ENCODE measurements around the gene RACK1.

Gene RACK1

DNA sequence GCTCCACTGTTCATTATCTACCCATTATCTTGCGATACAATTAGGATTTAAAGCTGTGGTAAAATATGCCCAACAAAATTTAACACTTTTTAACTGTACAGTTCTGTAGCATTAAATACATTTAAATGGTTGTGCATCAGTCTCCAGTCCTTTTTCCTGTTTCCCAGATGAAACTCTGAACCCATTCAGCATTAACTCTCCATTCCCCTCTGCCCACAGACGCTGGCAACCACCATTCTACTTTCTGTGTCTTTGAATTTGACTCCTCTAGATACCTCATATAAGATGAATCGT is 35.8 kb downstream of the RACK1 start:
- no peak for DNase-seq (ENCODE audit: extremely low read depth, low read depth)
- TF ChIP-seq, protein P1, sequence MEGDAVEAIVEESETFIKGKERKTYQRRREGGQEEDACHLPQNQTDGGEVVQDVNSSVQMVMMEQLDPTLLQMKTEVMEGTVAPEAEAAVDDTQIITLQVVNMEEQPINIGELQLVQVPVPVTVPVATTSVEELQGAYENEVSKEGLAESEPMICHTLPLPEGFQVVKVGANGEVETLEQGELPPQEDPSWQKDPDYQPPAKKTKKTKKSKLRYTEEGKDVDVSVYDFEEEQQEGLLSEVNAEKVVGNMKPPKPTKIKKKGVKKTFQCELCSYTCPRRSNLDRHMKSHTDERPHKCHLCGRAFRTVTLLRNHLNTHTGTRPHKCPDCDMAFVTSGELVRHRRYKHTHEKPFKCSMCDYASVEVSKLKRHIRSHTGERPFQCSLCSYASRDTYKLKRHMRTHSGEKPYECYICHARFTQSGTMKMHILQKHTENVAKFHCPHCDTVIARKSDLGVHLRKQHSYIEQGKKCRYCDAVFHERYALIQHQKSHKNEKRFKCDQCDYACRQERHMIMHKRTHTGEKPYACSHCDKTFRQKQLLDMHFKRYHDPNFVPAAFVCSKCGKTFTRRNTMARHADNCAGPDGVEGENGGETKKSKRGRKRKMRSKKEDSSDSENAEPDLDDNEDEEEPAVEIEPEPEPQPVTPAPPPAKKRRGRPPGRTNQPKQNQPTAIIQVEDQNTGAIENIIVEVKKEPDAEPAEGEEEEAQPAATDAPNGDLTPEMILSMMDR (IDR thresholded peaks at IDR 0.05; ENCODE audit: low read depth, low read length, missing control alignments): no peak
- H3K4me3 ChIP-seq (replicated peaks; ENCODE audit: low read depth, low read length): no peak overlapping the region

DNA sequence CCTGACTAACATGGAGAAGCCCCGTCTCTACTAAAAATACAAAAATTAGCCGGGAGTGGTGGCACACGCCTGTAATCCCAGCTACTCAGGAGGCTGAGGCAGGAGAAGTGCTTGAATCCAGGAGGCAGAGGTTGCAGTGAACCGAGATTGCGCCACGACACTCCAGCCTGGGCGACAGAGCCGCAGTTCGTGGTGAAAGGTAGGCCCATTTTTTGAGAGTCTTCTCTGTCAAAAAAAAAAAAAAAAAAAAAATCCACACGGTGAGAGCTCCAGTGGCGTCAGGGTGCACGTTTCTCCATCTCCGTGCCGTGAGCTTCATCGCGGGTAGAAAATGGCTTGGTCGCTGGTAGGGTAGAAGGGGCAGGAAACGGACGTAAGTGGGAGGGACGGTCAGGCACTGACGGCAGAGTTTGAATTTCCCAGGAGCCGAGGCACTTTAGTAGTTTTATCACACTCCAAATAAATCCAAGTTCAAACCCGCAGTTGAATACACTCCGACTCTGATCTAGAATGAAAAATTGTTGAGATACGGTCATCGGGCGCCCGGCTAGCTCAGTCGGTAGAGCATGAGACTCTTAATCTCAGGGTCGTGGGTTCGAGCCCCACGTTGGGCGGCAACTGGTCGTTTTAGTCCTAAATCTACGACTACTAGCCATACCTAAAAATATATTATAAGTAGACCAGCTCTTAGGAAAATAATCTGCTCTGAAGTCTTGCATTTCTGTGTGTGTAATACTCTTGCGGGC is 36.3 kb downstream of the RACK1 start:
- peak; percentile 87 for DNase-seq (ENCODE audit: extremely low read depth, low read depth)
- TF ChIP-seq, protein P1 (IDR thresholded peaks at IDR 0.05; ENCODE audit: low read depth, low read length, missing control alignments): no peak
- H3K4me3 ChIP-seq (replicated peaks; ENCODE audit: low read depth, low read length): peak overlapping the region; percentile 64

DNA sequence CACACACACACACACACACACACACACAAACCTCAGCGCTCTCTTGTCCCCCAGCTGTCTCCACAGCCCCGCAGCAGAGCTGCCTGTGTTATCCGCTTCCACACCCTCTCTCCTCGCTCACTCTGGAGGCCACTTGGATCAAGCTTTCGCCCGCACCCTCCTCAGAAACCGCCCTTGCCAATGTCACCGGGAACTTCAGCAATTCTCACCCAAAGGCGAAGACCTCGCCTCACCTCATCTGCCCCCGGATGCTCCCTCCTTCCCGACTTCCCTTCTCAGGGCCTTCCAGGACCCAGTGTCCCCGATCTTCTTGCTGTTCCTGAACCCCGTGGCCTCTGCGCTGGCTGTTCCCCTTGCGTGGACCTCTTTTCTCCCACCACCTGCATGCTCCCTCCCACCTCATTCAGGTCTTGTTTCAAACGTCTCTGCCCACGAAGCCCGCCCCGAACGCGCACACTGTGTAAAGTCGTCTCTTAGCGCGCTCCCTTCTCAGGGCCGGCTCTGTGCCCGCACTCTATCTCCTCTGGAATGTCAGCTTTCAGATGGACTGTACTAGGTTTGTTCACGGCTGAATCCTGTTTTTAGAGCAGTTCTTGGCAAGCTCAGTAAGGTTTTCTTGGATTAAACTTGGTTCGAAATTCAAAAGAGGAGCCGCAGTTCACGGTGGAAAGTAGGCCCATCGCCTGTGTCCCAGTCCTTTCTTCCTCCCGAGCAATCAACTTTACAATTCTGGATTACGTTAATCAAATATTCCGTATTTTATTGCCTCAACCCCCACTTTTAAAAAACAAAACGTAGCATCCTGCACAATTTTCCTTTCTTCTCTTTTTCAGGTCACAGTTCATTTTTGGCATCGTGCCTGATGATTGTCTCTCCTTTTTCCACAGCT is 37.7 kb downstream of the RACK1 start:
- TF ChIP-seq, protein P1 (IDR thresholded peaks at IDR 0.05; ENCODE audit: low read depth, low read length, missing control alignments): no peak
- H3K4me3 ChIP-seq (replicated peaks; ENCODE audit: low read depth, low read length): peak overlapping the region; percentile 64
- DNase-seq (ENCODE audit: extremely low read depth, low read depth): no peak

DNA sequence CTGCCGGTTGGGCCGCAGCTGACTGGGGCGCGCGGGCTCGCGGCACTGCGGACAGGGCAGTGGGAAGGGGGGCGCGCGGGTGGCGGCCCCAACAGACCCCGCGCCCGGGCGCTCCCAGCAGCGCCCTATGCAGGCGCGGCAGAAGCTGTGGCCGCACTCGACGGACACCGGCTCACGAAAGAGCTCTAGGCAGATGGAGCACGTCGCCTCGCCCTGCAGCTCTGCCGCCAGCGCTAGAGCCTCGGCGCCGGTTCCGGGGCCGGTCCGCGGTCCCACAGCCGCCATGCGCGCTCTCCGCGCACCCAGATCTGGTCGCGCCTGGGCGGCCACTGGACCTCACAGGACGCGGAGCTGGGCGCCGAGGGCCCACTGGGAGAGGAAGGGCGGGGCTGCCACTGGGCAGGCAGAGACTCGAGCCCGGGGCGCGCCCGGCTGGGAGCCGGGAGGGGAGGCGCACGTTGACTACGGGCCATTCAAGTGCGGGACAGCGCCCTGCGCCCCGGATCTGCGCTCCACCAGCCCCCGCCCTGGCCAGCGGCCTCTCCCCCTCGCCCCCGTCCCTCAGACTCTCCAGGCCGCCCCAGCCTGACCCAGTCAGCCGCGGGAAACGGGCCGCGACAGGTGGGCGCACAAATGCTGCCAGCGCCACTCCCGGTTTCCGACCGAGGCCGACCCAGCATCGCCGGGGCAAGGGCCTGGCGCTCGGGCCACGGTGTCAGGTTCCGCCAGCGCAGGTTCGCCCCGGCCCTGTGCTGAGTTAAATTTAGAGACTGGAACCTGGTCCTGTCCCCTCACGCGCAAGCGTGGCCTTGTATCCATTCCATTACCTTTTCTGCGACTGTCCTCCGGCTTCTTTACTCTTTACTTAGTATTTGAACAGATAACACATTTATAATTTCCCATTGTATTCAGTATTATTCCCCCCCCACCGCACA is 38.6 kb downstream of the RACK1 start, which contains the start of gene TRIM7:
TRIM7 (minus strand) TSS at position 371 of the 935 bp plus-strand sequence; CDS start at position 285, 86 bp downstream.
- TF ChIP-seq, protein P1 (IDR thresholded peaks at IDR 0.05; ENCODE audit: low read depth, low read length, missing control alignments): no peak
- H3K4me3 ChIP-seq (replicated peaks; ENCODE audit: low read depth, low read length): peak within 1 kb of the TSS; percentile 45
- no peak for DNase-seq (ENCODE audit: extremely low read depth, low read depth)

DNA sequence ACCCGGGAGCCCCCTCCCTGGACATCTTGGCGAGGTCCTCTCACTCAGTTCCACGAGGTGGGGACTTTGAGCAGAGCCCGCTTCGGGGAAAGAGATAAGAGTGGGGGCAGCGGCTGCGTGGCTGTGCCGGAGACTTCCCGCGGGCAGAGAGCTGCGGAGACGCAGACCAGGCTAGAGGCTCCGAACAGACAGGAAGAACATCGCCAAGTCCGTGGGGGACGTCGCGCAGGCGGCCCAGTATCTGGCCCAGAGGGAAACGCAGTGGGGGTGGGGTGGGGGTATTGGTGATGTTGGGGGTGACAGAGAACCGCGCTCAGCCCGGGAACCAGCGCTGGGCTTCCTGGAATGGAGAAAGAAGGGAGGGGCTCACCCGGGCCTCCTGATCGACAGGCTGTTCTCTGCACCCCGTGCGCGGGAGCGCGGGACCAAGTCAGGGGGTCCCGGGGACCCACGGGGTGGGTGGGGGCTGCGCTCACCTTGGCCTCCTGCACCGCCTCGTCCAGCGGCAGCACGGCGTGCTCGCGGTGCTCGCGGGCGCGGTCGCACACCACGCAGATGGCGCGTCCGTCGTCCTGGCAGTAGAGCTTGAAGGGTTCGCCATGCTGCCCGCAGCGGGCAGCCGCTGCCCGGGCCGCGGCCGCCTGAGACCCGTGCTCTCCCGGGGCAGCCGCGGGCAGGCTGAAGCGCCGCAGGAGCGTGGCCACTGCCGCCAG is 39.4 kb downstream of the RACK1 start:
- no peak for DNase-seq (ENCODE audit: extremely low read depth, low read depth)
- TF ChIP-seq, protein P1 (IDR thresholded peaks at IDR 0.05; ENCODE audit: low read depth, low read length, missing control alignments): no peak
- peak overlapping the region; percentile 45 for H3K4me3 ChIP-seq (replicated peaks; ENCODE audit: low read depth, low read length)

DNA sequence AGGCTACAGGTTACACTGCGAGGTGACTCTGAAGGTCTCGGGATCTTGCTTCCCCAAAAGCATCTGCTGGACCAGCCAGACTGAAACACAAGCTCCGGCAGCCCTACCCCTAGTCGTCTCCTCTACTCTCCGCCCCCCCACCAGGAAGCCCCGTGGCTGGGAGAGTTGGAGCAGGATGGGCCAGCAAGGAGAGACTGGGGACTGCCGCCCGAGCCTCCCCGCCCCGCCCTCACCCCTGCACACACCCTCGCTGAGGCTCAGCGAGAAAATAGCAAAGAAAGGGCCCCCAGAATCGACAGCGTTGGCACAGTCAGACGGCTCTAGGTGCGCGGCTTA is 40.0 kb downstream of the RACK1 start:
- no peak for DNase-seq (ENCODE audit: extremely low read depth, low read depth)
- peak overlapping the region; percentile 45 for H3K4me3 ChIP-seq (replicated peaks; ENCODE audit: low read depth, low read length)
- TF ChIP-seq, protein P1 (IDR thresholded peaks at IDR 0.05; ENCODE audit: low read depth, low read length, missing control alignments): no peak

Data from HFF-Myc (cell line).